Mucosa of descending colon (tissue), 3 donors: ENCODE results near the gene YBX3. TPM values are rescaled to one million over a fixed set of nuclear protein-coding genes. Genes with fewer than 3 reads are reported as not detected.

Source experiments
- ATAC-seq: fragments of 200-7000 bp; cut with Tn5 transposase; one replicate; pipeline ENCODE4 v1.9.1; 2020; ENCODE audit warnings: mild to moderate bottlenecking, moderate library complexity
- DNase-seq, 3 donors: peaks; one replicate each; pipeline ENCODE4 v3.0.0-alpha.2; 2020
- H3K36me3 ChIP-seq: fragments of 200-600 bp; one replicate; pipeline ENCODE4 v1.8.0; 2021; ENCODE audit warnings: low read depth, mild to moderate bottlenecking
- H3K4me1 ChIP-seq: fragments of 200-600 bp; one replicate; pipeline ENCODE4 v1.8.0; 2021; ENCODE audit warnings: low read depth, mild to moderate bottlenecking
- H3K4me3 ChIP-seq: fragments of 200-600 bp; one replicate; pipeline ENCODE4 v1.8.0; 2021; ENCODE audit warnings: mild to moderate bottlenecking
- H3K9me3 ChIP-seq: fragments of 200-600 bp; one replicate; pipeline ENCODE4 v1.8.0; 2021; ENCODE audit warnings: mild to moderate bottlenecking
- CTCF ChIP-seq: fragments of 200-600 bp; IDR thresholded peaks from one replicate; pipeline ENCODE4 v1.8.0; 2022; ENCODE audit warnings: antibody characterized with exemption, mild to moderate bottlenecking
- intact Hi-C, 2 donors: fragments of 100-400 bp; cut with DNase I in 1 of 2; cut with micrococcal nuclease in 1 of 2; formaldehyde crosslinking; loops; one replicate each; pipeline versions ENCODE4 v1.11.0 to v1.11.1; 2022; cut with DNase I, micrococcal nuclease
- total RNA-seq, 3 donors: library from RNA; stranded (reverse); fragmentation: NEBNext Ultra II Directional in 2 of 3; extraction: Animal tissue kit (Norgen Biotek cat#: 25700) in 2 of 3; gene quantifications; one replicate each; pipeline versions ENCODE4 v1.2.1 to v1.2.4, GENCODE V29; 2021 to 2023
- donor health status: DM: no; HTN: no; CAD: no; lungs with moderate emphysema.
- donor health status: DM: no; HTN: no; CAD: no.
- donor health status: DM: no; HTN: yes; CAD: no.

The YBX3 gene
- total RNA-seq, 3 donors from 2014 or later = 120 to 373 (median 193) TPM

- DNase-seq (no peak), ATAC-seq (no peak)
- H3K4me3 ChIP-seq = no peak overlapping the region
- intact Hi-C loops = no loop called here
- no peaks in the 10 kb centered on the region for H3K36me3 ChIP-seq
- no peak for TF ChIP-seq CTCF
- H3K9me3 ChIP-seq = no peaks in the 10 kb centered on the region
- H3K4me1 ChIP-seq = no peaks in the 10 kb centered on the region
Measured at GRCh38 chr12:10732549-10732948, 9.4 kb upstream of the YBX3 start.

GRCh38 chr12:10732066-10732465, 8.9 kb upstream of the YBX3 start:
- TF ChIP-seq CTCF = no peak
- no peak for ATAC-seq
- Histone ChIP-seq H3K4me1 (no peaks in the 10 kb centered on the region), H3K4me3 (no peak overlapping the region), H3K9me3 (no peaks in the 10 kb centered on the region), H3K36me3 (no peaks in the 10 kb centered on the region)
- DNase-seq = no peak
- intact Hi-C loops = no loop called here

- ATAC-seq = no peak
- H3K4me1 ChIP-seq = no peaks in the 10 kb centered on the region
- intact Hi-C loops = no loop called here
- no peak for DNase-seq
- no peak for TF ChIP-seq CTCF
- no peak overlapping the region for H3K4me3 ChIP-seq
- no peaks in the 10 kb centered on the region for H3K36me3 ChIP-seq
- H3K9me3 ChIP-seq = no peaks in the 10 kb centered on the region
Measured at GRCh38 chr12:10730559-10730958, 7.4 kb upstream of the YBX3 start.

GRCh38 chr12:10728091-10728490, 5.0 kb upstream of the YBX3 start:
- H3K36me3 ChIP-seq = no peaks in the 10 kb centered on the region
- no peak for TF ChIP-seq CTCF
- intact Hi-C loops = no loop called here
- ATAC-seq (no peak), DNase-seq (no peak)
- no peak overlapping the region for H3K4me3 ChIP-seq
- no peaks in the 10 kb centered on the region for H3K9me3 ChIP-seq
- H3K4me1 ChIP-seq = no peaks in the 10 kb centered on the region

GRCh38 chr12:10726945-10727344, 3.8 kb upstream of the YBX3 start:
- no peaks in the 10 kb centered on the region for H3K4me1 ChIP-seq
- intact Hi-C loops = no loop called here
- ATAC-seq (no peak), DNase-seq (no peak)
- H3K9me3 ChIP-seq = no peaks in the 10 kb centered on the region
- no peak for TF ChIP-seq CTCF
- H3K4me3 ChIP-seq = no peak overlapping the region
- no peaks in the 10 kb centered on the region for H3K36me3 ChIP-seq

- Histone ChIP-seq H3K4me3 (no peak overlapping the region), H3K9me3 (no peaks in the 10 kb centered on the region), H3K36me3 (no peaks in the 10 kb centered on the region), H3K4me1 (peaks cover 16% of the 10 kb centered on the region)
- TF ChIP-seq CTCF = no peak
- DNase-seq (no peak), ATAC-seq (no peak)
- intact Hi-C loops = no loop called here
Measured at GRCh38 chr12:10725003-10725402, 1.9 kb upstream of the YBX3 start.
